Measurements from ENCODE around the gene SVOP.
"Not testable (repeated sequence)": the region's sequence is repeated elsewhere in the genome, so short reads cannot be mapped to it uniquely, and the experiment has no call there.

Gene SVOP

DNA sequence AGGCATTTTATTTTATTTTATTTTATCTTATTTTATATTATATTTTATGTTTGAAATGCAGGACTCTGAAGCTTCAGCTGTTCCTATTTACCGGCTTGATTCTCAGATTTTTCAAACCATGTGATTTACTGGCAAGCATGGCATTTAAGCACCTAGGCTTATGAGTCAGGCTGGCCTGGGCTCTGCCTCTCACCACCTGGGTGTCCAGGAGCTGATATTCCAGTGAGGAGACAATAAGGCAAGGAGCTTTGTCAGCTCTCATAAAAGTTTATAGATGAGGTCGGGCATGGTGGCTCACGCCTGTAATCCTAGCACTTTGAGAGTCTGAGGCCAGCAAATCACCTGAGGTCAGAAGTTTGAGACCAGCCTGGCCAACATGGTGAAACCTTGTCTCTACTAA lies 138.9 kb downstream of the SVOP start:
- DNase-seq: no peak

- DNase-seq: no peak
These were observed 141.1 kb downstream of the SVOP start, which contains the start of gene DAO for GRCh38 chr12:108879615-108880254. Gene DAO, plus strand, starts transcription at chr12:108880092. Its CDS starts 4,915 bp downstream, at chr12:108885007.

DNA sequence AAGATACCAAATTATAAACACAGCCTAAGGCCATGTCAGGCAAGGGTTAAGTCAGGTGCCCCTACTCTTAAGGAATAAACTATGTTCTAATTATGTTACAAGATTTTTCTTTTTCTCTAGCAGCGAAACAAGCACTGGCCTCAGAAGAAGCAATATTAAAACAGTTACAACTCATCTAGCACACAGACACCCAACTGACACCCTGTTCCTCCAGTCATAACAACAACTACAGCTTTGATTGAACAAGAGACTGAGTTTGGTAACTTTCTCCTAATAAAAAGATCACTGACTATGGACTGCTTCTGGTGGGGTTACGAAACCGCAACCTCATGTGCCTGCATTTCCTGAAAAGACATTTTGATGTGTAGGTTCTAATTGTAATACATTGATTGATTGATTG lies 144.3 kb downstream of the SVOP start:
- no peak for DNase-seq

DNA sequence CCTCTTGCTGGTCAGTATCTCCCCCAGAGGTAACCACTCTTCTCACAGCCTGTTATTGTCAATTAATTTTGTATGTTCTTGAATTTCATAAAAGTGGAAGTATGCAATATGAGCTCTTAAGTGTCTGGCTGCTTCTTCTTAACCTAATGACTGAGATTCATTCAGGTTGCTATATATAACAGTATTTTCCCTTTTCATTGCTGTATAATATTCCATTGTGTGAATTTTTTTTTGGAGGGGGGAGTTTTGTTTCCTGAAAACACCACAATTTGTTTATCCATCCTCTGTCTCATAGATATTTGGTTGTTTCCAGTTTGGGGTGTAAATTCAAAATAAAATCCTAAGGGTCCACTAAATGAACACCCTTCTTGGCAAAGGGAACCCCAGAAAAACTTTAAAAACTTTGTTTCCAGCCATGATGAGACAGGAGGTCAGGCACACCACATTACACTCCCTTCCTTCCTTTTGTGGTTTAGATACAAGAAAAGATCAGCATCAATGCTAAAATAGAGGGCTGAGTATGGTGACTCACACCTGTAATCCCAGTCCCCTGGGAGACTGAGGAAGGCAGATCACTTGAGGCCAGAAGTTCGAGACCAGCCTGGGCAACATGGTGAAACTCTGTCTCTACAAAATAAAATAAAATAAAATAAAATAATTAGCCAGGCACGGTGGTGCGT lies 145.0 kb downstream of the SVOP start:
- DNase-seq: no peak

DNA sequence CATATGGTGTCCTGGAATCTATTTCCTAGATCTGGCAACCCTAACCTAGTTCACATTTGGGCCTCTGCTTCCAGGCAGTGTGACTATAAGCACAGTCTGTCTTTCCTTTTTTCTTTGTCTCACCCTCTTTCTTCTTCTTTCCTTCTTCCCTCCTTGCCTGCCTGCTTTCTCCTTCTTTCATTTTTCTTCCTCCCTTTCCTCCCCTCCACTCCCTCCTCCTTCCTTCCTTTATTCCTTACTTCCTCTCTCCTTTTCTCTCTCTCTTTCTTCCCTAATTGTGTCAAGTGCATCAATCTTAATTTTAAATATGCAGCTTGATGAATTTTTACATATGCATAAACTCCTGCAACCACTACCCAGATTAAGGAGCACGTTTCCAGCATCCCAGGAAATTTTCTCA lies 145.6 kb downstream of the SVOP start:
- DNase-seq: no peak

DNA sequence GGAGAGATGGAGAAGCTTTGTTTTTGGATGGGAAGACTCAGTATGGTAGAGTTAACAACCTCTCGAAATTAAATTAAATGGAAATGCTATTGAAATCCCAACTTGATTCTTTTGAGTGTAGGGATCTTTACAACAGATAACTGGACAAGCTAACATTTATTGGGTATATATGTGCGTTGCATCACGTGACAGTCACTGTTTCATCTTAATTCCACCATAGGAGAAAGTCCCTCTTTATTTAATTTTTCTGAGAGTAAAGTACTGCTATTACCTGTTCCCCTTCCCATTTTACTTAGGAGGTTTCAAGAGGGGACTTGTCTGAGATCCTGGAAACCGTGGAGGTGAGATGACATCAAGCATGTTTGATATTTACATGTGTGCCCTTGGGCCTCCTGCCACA lies 152.1 kb downstream of the SVOP start:
- DNase-seq: no peak

GRCh38 chr12:108866083-108866482 lies 154.8 kb downstream of the SVOP start:
- not testable (repeated sequence) for DNase-seq

GRCh38 chr12:108865169-108865568 lies 155.7 kb downstream of the SVOP start:
- no peak for DNase-seq

- DNase-seq: no peak
These were observed 158.3 kb downstream of the SVOP start for GRCh38 chr12:108862588-108862959.

DNA sequence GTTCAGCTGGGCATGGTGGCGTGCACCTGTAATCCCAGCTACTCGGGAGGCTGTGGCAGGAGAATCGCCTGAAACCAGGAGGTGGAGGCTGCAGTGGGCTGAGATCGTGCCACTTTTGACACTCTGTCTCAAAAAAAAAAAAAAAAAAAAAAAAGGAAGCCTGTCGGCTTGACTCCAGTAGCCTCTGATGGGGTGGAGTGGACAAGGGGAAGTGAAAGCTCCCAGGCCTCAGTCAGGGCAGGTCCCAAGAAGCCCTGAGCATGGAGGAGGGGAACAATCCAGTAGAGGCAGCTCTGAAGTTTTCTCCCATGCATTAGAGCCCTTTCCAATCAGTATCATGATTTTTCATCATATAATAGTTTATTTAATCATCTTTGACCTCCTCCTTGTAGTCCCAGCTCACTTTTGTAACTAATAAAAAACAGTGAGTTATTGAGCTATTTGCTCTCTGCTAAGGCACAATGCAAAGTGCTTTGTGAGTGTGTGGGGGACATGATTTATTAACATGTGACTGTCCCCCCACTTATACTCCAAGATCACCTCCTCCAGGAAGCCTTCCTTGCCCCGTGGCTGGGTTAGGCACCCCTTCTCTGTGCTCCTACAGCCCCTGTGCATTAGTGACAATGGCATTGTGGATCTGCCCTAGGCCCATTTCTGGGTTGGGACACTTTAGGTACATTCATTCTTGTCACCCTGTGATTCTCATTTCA lies 158.8 kb downstream of the SVOP start:
- DNase-seq: no peak

GRCh38 chr12:108860443-108860842 lies 160.4 kb downstream of the SVOP start:
- no peak for DNase-seq

DNA sequence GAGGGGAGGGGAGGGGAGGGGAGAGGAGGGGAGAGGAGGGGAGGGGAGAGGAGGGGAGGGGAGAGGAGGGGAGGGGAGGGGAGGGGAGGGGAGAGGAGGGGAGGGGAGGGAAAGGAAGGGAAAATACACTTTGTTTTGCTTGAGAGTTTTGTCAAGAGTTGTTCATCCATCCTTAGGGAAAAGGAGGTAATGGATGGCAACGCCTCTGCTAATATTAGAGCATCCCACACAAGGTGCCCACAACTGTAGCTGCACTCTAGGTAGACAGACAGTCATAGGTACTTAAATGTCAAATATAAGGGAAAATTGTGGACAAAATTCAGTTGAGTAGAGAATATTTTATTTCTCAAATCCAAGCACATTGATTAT lies 161.0 kb downstream of the SVOP start:
- no peak for DNase-seq

GRCh38 chr12:108859141-108859922 lies 161.5 kb downstream of the SVOP start:
- DNase-seq: not testable (repeated sequence)

DNA sequence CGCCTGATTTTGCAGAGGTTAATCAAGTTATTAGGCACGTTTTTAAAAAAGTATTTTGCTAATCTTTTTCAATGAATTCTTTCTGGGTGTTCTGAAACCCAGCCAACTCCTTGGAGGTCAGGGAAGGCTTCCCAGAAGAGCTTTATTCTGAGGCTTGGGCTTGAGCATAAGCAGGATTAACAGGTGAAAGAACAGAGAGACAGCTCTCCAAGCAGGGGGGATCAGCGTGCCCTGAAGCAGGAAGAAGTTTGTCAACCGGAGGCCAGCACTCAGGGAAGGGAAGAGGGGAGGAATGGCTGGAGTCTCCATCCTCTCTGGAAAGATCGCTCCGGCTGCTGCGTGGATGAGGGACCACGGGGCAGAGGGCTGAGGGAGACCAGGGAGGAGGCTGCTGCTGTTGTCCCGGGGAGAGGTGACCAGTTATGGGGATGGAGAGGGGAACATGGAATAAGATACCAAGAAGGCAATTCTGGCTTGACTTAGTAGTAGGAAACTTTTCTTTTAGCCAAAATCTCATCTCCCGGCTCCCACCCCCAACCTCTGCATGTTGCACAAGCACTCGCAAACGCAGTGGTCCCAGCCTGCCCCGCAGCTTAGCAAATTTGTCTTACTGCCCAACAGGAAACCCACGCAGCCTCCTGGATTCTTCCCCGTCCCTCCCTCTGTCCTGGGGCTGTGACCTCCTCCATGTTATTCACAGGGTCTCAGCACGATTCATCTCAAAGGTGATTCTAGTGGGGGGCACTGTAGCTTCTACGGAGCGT lies 162.4 kb downstream of the SVOP start:
- DNase-seq: no peak

All from NCI-H1694 (cell line).